H1 (cell line): ENCODE data around the gene RABEP1. TPM values are rescaled to one million over a fixed set of nuclear protein-coding genes. Genes with fewer than 3 reads are reported as not detected.

Source experiments
- CTCF ChIA-PET: fragments of 300-600 bp; sonication (Branson Sonifier 250); formaldehyde crosslinking; loops from one replicate; lab custom pipeline; 2021; ENCODE audit not compliant: partially characterized antibody; lab: Charles Lee
- POLR2A ChIA-PET: fragments of 300-600 bp; sonication (Branson Sonifier 250); formaldehyde crosslinking; loops from one replicate; lab custom pipeline; 2021; ENCODE audit warnings: inconsistent platforms; ENCODE audit not compliant: partially characterized antibody; lab: Charles Lee
- DNase-seq, 2 experiments: peaks; one replicate each; pipeline versions ENCODE4 v3.0.0 to v3.0.0-alpha.2; 2010 to 2022; ENCODE audit warnings: low spot score in 2 of 2, low read depth in 1 of 2, mixed read lengths in 1 of 2
- FAIRE-seq: peaks from 2 replicates; lab custom pipeline; 2011; peaks lifted over from hg19 to GRCh38; lab: Jason Lieb, UNC
- H2AFZ ChIP-seq: 2 replicates; pipeline ENCODE4 v1.8.1; 2012; ENCODE audit warnings: low read length, inconsistent platforms
- H2AK5ac ChIP-seq: 2 replicates; pipeline ENCODE4 v1.6.1; 2013; ENCODE audit warnings: low read depth, low read length
- H2BK120ac ChIP-seq: replicated peaks from 2 replicates; pipeline ENCODE3; 2013; ENCODE audit warnings: low read depth, low read length, inconsistent platforms
- H2BK12ac ChIP-seq: 2 replicates; pipeline ENCODE4 v1.6.1; 2013; ENCODE audit warnings: low read depth, low read length
- H2BK15ac ChIP-seq: 2 replicates; pipeline ENCODE4 v1.6.1; 2013; ENCODE audit warnings: low read length
- H2BK20ac ChIP-seq: 2 replicates; pipeline ENCODE4 v1.6.1; 2013; ENCODE audit warnings: low read length
- H2BK5ac ChIP-seq: 2 replicates; pipeline ENCODE4 v1.6.1; 2013; ENCODE audit warnings: low read depth, low read length
- H3K14ac ChIP-seq: 2 replicates; pipeline ENCODE4 v1.6.1; 2013; ENCODE audit warnings: inconsistent platforms; ENCODE audit not compliant: insufficient read length
- H3K18ac ChIP-seq: 2 replicates; pipeline ENCODE4 v1.6.1; 2013; ENCODE audit warnings: low read length; ENCODE audit errors: extremely low read depth
- H3K23ac ChIP-seq: 2 replicates; pipeline ENCODE4 v1.6.1; 2013; ENCODE audit warnings: inconsistent platforms; ENCODE audit not compliant: insufficient read length
- H3K23me2 ChIP-seq: 2 replicates; pipeline ENCODE4 v1.6.1; 2013; ENCODE audit warnings: low read depth, low read length
- H3K27ac ChIP-seq: 2 replicates; pipeline ENCODE4 v1.6.1; 2011; ENCODE audit warnings: low read depth, low read length, inconsistent platforms
- H3K27me3 ChIP-seq, 4 experiments: replicated peaks in 1 of 4; 1 replicate in 1 of 4; 2 replicates in 3 of 4; pipeline versions ENCODE4 v1.6.1 to v1.8.1; 2011 to 2013; ENCODE audit warnings: low read length in 3 of 4, mild to moderate bottlenecking in 3 of 4, inconsistent platforms in 2 of 4, mixed read lengths in 2 of 4, moderate library complexity in 1 of 4; ENCODE audit not compliant: control insufficient read depth in 3 of 4, insufficient read depth in 3 of 4; ENCODE audit errors: extremely low read depth in 1 of 4
- H3K36me3 ChIP-seq, 4 experiments: 2 replicates each; pipeline versions ENCODE4 v1.6.1 to v1.8.1; 2011 to 2013; ENCODE audit warnings: mild to moderate bottlenecking in 4 of 4, low read length in 3 of 4, moderate library complexity in 2 of 4, control low read depth in 1 of 4, inconsistent platforms in 1 of 4; ENCODE audit not compliant: insufficient read depth in 4 of 4, control insufficient read depth in 2 of 4
- H3K4ac ChIP-seq: replicated peaks from 2 replicates; pipeline ENCODE3; 2013; ENCODE audit warnings: low read length, low read depth, mixed read lengths, inconsistent platforms; ENCODE audit not compliant: insufficient read length
- H3K4me1 ChIP-seq, 4 experiments: replicated peaks in 1 of 4; 1 replicate in 1 of 4; 2 replicates in 3 of 4; pipeline versions ENCODE4 v1.6.1 to v1.8.1; 2011 to 2013; ENCODE audit warnings: low read length in 3 of 4, inconsistent platforms in 2 of 4, mixed read lengths in 1 of 4; ENCODE audit not compliant: insufficient read depth in 4 of 4, control insufficient read depth in 3 of 4
- H3K4me2 ChIP-seq, 2 experiments: 2 replicates each; pipeline versions ENCODE4 v1.6.1 to v1.8.1; 2011 to 2013; ENCODE audit warnings: low read depth in 2 of 2, low read length in 2 of 2, control low read depth in 1 of 2, inconsistent platforms in 1 of 2, mild to moderate bottlenecking in 1 of 2; ENCODE audit not compliant: insufficient read depth in 1 of 2
- H3K4me3 ChIP-seq, 4 experiments: fragments of 200-600, 300-600 bp in 1 of 4; sonication (generic), shearing (Covaris generic), sonication (Bioruptor Twin) in 1 of 4; 2 replicates each; pipeline versions ENCODE4 v1.5.1 to v1.8.1; 2011 to 2016; ENCODE audit warnings: low read length in 4 of 4, low read depth in 3 of 4, control low read depth in 2 of 4, inconsistent platforms in 2 of 4, mild to moderate bottlenecking in 2 of 4, mixed read lengths in 1 of 4, moderate library complexity in 1 of 4; ENCODE audit not compliant: insufficient read depth in 2 of 4; ENCODE audit errors: extremely low read depth in 1 of 4
- H3K56ac ChIP-seq: replicated peaks from 2 replicates; pipeline ENCODE3; 2013; ENCODE audit warnings: low read depth, mild to moderate bottlenecking, mixed read lengths, low read length, inconsistent platforms; ENCODE audit not compliant: insufficient read length
- H3K79me1 ChIP-seq: 2 replicates; pipeline ENCODE4 v1.6.1; 2013; ENCODE audit warnings: low read depth, low read length, control low read depth
- H3K79me2 ChIP-seq, 2 experiments: 2 replicates each; pipeline versions ENCODE4 v1.6.1 to v1.8.1; 2012 to 2013; ENCODE audit warnings: low read length in 2 of 2, mild to moderate bottlenecking in 2 of 2, inconsistent platforms in 1 of 2; ENCODE audit not compliant: insufficient read depth in 2 of 2, control insufficient read depth in 1 of 2
- H3K9ac ChIP-seq, 4 experiments: replicated peaks in 1 of 4; 1 replicate in 1 of 4; 2 replicates in 3 of 4; pipeline versions ENCODE4 v1.6.1 to v1.8.1; 2011 to 2013; ENCODE audit warnings: low read depth in 3 of 4, low read length in 3 of 4, control low read depth in 2 of 4, mild to moderate bottlenecking in 2 of 4, moderate library complexity in 2 of 4, inconsistent platforms in 1 of 4; ENCODE audit errors: extremely low read depth in 1 of 4
- H3K9me3 ChIP-seq, 2 experiments: 2 replicates each; pipeline versions ENCODE4 v1.6.1 to v1.8.1; 2012 to 2013; ENCODE audit warnings: mild to moderate bottlenecking in 2 of 2, moderate library complexity in 2 of 2, control low read depth in 1 of 2, inconsistent platforms in 1 of 2, low read depth in 1 of 2, low read length in 1 of 2, mixed read lengths in 1 of 2; ENCODE audit not compliant: insufficient read depth in 2 of 2
- H4K20me1 ChIP-seq, 2 experiments: replicated peaks in 1 of 2; 2 replicates each; pipeline versions ENCODE3 to v1.8.1; 2011 to 2013; ENCODE audit warnings: inconsistent platforms in 2 of 2, low read length in 2 of 2, mild to moderate bottlenecking in 1 of 2; ENCODE audit not compliant: insufficient read depth in 2 of 2, control insufficient read depth in 1 of 2
- H4K5ac ChIP-seq: 2 replicates; pipeline ENCODE4 v1.6.1; 2013; ENCODE audit warnings: low read length, low read depth, mixed read lengths, inconsistent platforms; ENCODE audit not compliant: insufficient read length
- H4K8ac ChIP-seq: 2 replicates; pipeline ENCODE4 v1.8.0; 2013; ENCODE audit warnings: mild to moderate bottlenecking, moderate library complexity, low read length, inconsistent platforms; ENCODE audit not compliant: insufficient read depth; ENCODE audit errors: extremely low read depth
- H4K91ac ChIP-seq: replicated peaks from 2 replicates; pipeline ENCODE3; 2013; ENCODE audit warnings: low read length, mixed read lengths, inconsistent platforms; ENCODE audit not compliant: insufficient read length
- SAP30 ChIP-seq: fragments of 300-600 bp; sonication (generic); IDR thresholded peaks from 2 replicates; pipeline ENCODE4 v1.7.1; 2012; ENCODE audit warnings: low read length, moderate library complexity, mild to moderate bottlenecking, inconsistent platforms; ENCODE audit not compliant: insufficient read depth, insufficient replicate concordance
- SRF ChIP-seq: IDR thresholded peaks from 2 replicates; pipeline ENCODE4 v1.6.1; 2011; ENCODE audit warnings: mild to moderate bottlenecking, low read depth, low read length, moderate library complexity
- TBP ChIP-seq: IDR thresholded peaks from 2 replicates; pipeline ENCODE4 v1.6.1; 2011; ENCODE audit warnings: low read depth, low read length, improper control_type of control experiment
- TEAD4 ChIP-seq: IDR thresholded peaks from 2 replicates; pipeline ENCODE4 v1.6.1; 2012; ENCODE audit warnings: low read depth, low read length, inconsistent platforms, mixed read lengths
- WGBS, 2 experiments: shearing (Covaris generic) in 1 of 2; methylation state at CpG; one replicate each; pipeline versions ENCODE4 v1.1.6 to v1.1.7; 2013 to 2015; ENCODE audit warnings: low lambda C conversion rate in 2 of 2, mixed read lengths in 2 of 2, inconsistent platforms in 1 of 2, low coverage in 1 of 2, missing lambda C conversion rate in 1 of 2; ENCODE audit not compliant: insufficient replicate concordance in 2 of 2, insufficient coverage in 1 of 2, insufficient read length in 1 of 2; ENCODE audit errors: extremely low coverage in 1 of 2, missing lambda C conversion rate in 1 of 2; 5-methylcytosine and 5-hydroxymethylcytosine counted together
- polyA plus RNA-seq, 7 experiments: library from polyadenylated mRNA; depleted of rRNA in 3 of 7; stranded (reverse) in 5 of 7; unstranded in 2 of 7; fragments of >200 nt in 5 of 7; fragments of 200-250 nt in 2 of 7; gene quantifications; 1 replicate in 5 of 7; 2 replicates in 1 of 7; 4 replicates in 1 of 7; pipeline versions ENCODE4 v1.2.1 to v1.2.3, GENCODE V29; 2011 to 2013; ENCODE audit warnings: missing spikeins in 2 of 7, mixed read lengths in 2 of 7
- total RNA-seq: library from RNA; stranded (reverse); fragmentation: NEBNext Ultra II Directional; extraction: Animal tissue kit (Norgen Biotek cat#: 25700); gene quantifications from 2 replicates; pipeline ENCODE4 v1.2.1, GENCODE V29; 2021

Gene RABEP1
- total and polyA plus RNA-seq, 2 of the 8 experiments (the other 6 are each of a cell fraction or from before 2014, with no cell fraction given) = 8.5 to 52.3 TPM

DNA sequence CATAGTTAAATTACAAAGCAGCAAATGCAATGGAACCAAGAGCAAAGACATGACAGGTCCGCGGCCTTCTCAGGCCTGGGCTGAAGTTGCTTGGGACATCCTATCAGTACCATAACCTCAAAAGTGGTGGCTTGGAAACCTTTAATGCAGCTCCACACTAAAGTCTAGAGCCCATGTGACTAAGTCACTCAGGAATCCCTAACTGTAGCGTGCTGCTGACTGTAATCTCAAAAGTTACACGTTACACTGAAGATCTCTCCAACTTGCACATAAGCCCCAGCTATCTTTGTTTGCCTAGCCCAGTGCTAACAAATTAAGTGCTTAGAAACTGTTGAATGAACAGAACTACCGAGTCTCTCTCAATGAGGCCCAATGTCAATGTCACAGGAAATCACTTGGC lies 109.6 kb downstream of the RABEP1 start:
- ChIA-PET POLR2A (interaction anchor here (0.7 to 4.7 kb wide), 10 partner anchors 10 to 79 kb away, joined by 3 to 18 read pairs (median 3); no protein-coding TSS in a partner anchor), CTCF (no interaction called here)
- no peak overlapping the region for H3K23ac ChIP-seq
- H3K4me3 ChIP-seq = no peak overlapping the region
- H2BK20ac ChIP-seq = no peak overlapping the region
- no peaks in the 10 kb centered on the region for H3K23me2 ChIP-seq
- no peaks in the 10 kb centered on the region for H3K79me2 ChIP-seq
- H3K9ac ChIP-seq = no peak overlapping the region
- no peak overlapping the region for H3K4me2 ChIP-seq
- no peak overlapping the region for H2BK5ac ChIP-seq
- TF ChIP-seq TEAD4 = no peak
- TF ChIP-seq SAP30 = no peak
- no peak for TF ChIP-seq SRF
- TF ChIP-seq TBP = no peak
- H3K4me1 ChIP-seq = no peaks in the 10 kb centered on the region
- H2AFZ ChIP-seq = no peak overlapping the region
- DNase-seq (no peak), FAIRE-seq (no peak)
- H2BK120ac ChIP-seq = no peak overlapping the region
- no peaks in the 10 kb centered on the region for H3K9me3 ChIP-seq
- peaks cover 0 to 2% (median 0%) of the 10 kb centered on the region in 4 experiments; a peak in 1 of 7 replicates for H3K27me3 ChIP-seq
- no peak overlapping the region for H3K4ac ChIP-seq
- no peak overlapping the region for H3K27ac ChIP-seq
- peaks cover 41 to 81% (median 71%) of the 10 kb centered on the region in 4 experiments for H3K36me3 ChIP-seq
- H3K18ac ChIP-seq = no peak overlapping the region
- no peak overlapping the region for H2AK5ac ChIP-seq
- no peak overlapping the region for H2BK12ac ChIP-seq
- H4K91ac ChIP-seq = no peak overlapping the region
- H3K56ac ChIP-seq = no peak overlapping the region
- no peak overlapping the region for H3K14ac ChIP-seq
- no peak overlapping the region for H2BK15ac ChIP-seq
- no peak overlapping the region for H4K5ac ChIP-seq
- WGBS, 2 experiments = 88% methylated on average over 5 of the region's 5 CpGs; no CpG with 5 or more reads in 1 of the 2 experiments
- H3K79me1 ChIP-seq = no peaks in the 10 kb centered on the region
- H4K8ac ChIP-seq = no peak overlapping the region
- H4K20me1 ChIP-seq = peaks cover 0 to 5% of the 10 kb centered on the region in 2 experiments
